GM12878 (cell line): Measurements from ENCODE around the gene RALGAPB. TPM values are rescaled to one million over a fixed set of nuclear protein-coding genes. Genes with fewer than 3 reads are reported as not detected.

Source experiments
- CHD1 ChIP-seq: IDR thresholded peaks from 2 replicates; pipeline ENCODE4 v1.6.1; 2012; ENCODE audit warnings: low read depth, low read length, improper control_type of control experiment
- FOXK2 ChIP-seq: fragments of 450-650 bp; IDR thresholded peaks from 2 replicates; pipeline ENCODE4 v1.6.1; 2017; ENCODE audit warnings: mild to moderate bottlenecking, moderate library complexity
- HCFC1 ChIP-seq: fragments of 150-350 bp; IDR thresholded peaks from 2 replicates; pipeline ENCODE4 v1.6.1; 2014; ENCODE audit warnings: low read length
- HDAC6 ChIP-seq: fragments of 200-600 bp; sonication (generic); IDR thresholded peaks from one replicate; pipeline ENCODE4 v1.8.0; 2017; ENCODE audit warnings: antibody characterized with exemption; ENCODE audit not compliant: unreplicated experiment
- IKZF1 ChIP-seq: fragments of 450-650 bp; conservative IDR thresholded peaks from 2 replicates; pipeline ENCODE4 v1.6.1; 2017; ENCODE audit warnings: antibody characterized with exemption, mild to moderate bottlenecking
- JUNB ChIP-seq: IDR thresholded peaks from 2 replicates; pipeline ENCODE4 v1.6.1; 2016; ENCODE audit warnings: antibody characterized with exemption, mild to moderate bottlenecking
- KAT2A ChIP-seq: conservative IDR thresholded peaks from 2 replicates; pipeline ENCODE4 v1.6.1; 2011; ENCODE audit warnings: low read depth, low read length; ENCODE audit not compliant: control insufficient read depth
- MTA2 ChIP-seq: fragments of 450-650 bp; IDR thresholded peaks from 2 replicates; pipeline ENCODE4 v1.6.1; 2016; ENCODE audit warnings: low read depth, mild to moderate bottlenecking, moderate library complexity
- MXI1 ChIP-seq: fragments of 150-350 bp; IDR thresholded peaks from 2 replicates; pipeline ENCODE4 v1.6.1; 2011; ENCODE audit warnings: low read depth, mild to moderate bottlenecking, inconsistent platforms, low read length, improper control_type of control experiment
- MYC ChIP-seq: IDR thresholded peaks from 2 replicates; pipeline ENCODE4 v1.6.1; 2011; ENCODE audit warnings: mild to moderate bottlenecking, low read length, moderate library complexity, inconsistent platforms; ENCODE audit not compliant: insufficient read depth, insufficient replicate concordance, insufficient read length, severe bottlenecking
- NR2C2 ChIP-seq: IDR thresholded peaks from 2 replicates; pipeline ENCODE4 v1.6.1; 2011; ENCODE audit warnings: borderline replicate concordance, low read depth; ENCODE audit not compliant: control insufficient read depth, insufficient read length
- NRF1 ChIP-seq: conservative IDR thresholded peaks from 2 replicates; pipeline ENCODE4 v1.6.1; 2011; ENCODE audit warnings: mild to moderate bottlenecking, low read depth, low read length, improper control_type of control experiment
- PAX5 ChIP-seq: IDR thresholded peaks from 2 replicates; pipeline ENCODE4 v1.6.1; 2011; ENCODE audit warnings: low read depth, low read length, borderline replicate concordance
- SMAD5 ChIP-seq: IDR thresholded peaks from 2 replicates; pipeline ENCODE4 v1.6.1; 2016; ENCODE audit warnings: antibody characterized with exemption, low read depth
- SPI1 ChIP-seq: IDR thresholded peaks from 2 replicates; pipeline ENCODE4 v1.6.1; 2011; ENCODE audit warnings: low read depth, mild to moderate bottlenecking, low read length, moderate library complexity, borderline replicate concordance; ENCODE audit not compliant: insufficient read depth
- SUPT20H ChIP-seq: IDR thresholded peaks from 2 replicates; pipeline ENCODE4 v1.6.1; 2011; ENCODE audit warnings: low read depth, mild to moderate bottlenecking, low read length, moderate library complexity, borderline replicate concordance; ENCODE audit not compliant: control insufficient read depth
- polyA plus RNA-seq, 11 experiments: library from polyadenylated mRNA; depleted of rRNA in 4 of 11; unstranded in 6 of 11; stranded (reverse) in 5 of 11; fragments of >200 nt; fragmentation: Nextera tagmentation in 4 of 11; fragmentation: Illumina TruSeq in 1 of 11; extraction: Ambion mirVana in 4 of 11; extraction: Trizol in 1 of 11; gene quantifications; 1 replicate in 1 of 11; 2 replicates in 10 of 11; pipeline versions ENCODE4 v1.2.1 to v1.2.3, GENCODE V29; 2011 to 2016; ENCODE audit warnings: inconsistent platforms in 2 of 11, missing spikeins in 2 of 11, low read depth in 1 of 11
- total RNA-seq, 4 experiments: library from RNA; depleted of rRNA in 3 of 4; stranded (reverse); fragments of >200 nt in 3 of 4; fragmentation: Illumina TruSeq in 1 of 4; extraction: Trizol in 1 of 4; gene quantifications; 2 replicates each; pipeline versions ENCODE4 v1.2.1 to v1.2.3, GENCODE V29; 2013 to 2021
- TF ChIP-seq, protein P1 (sequence below): IDR thresholded peaks from 2 replicates; pipeline ENCODE4 v1.6.1; 2012; ENCODE audit warnings: low read depth, low read length, improper control_type of control experiment
- TF ChIP-seq, protein P2 (sequence below): IDR thresholded peaks from 2 replicates; pipeline ENCODE4 v1.6.1; 2011; ENCODE audit warnings: borderline replicate concordance, low read depth, mild to moderate bottlenecking, moderate library complexity, low read length; ENCODE audit not compliant: insufficient read depth, poor library complexity, severe bottlenecking
- TF ChIP-seq, protein P3 (sequence below): fragments of 450-650 bp; IDR thresholded peaks from 2 replicates; pipeline ENCODE4 v1.6.1; 2017; ENCODE audit warnings: mild to moderate bottlenecking, moderate library complexity
- TF ChIP-seq, protein P4 (sequence below): fragments of 450-650 bp; IDR thresholded peaks from 2 replicates; pipeline ENCODE4 v1.6.1; 2017; ENCODE audit warnings: low read depth, mild to moderate bottlenecking, moderate library complexity

RALGAPB gene
- total and polyA plus RNA-seq, 10 of the 15 experiments (the other 5 are each of a cell fraction or from before 2014, with no cell fraction given), result 3.7 to 23.2 (median 15.5) TPM

DNA sequence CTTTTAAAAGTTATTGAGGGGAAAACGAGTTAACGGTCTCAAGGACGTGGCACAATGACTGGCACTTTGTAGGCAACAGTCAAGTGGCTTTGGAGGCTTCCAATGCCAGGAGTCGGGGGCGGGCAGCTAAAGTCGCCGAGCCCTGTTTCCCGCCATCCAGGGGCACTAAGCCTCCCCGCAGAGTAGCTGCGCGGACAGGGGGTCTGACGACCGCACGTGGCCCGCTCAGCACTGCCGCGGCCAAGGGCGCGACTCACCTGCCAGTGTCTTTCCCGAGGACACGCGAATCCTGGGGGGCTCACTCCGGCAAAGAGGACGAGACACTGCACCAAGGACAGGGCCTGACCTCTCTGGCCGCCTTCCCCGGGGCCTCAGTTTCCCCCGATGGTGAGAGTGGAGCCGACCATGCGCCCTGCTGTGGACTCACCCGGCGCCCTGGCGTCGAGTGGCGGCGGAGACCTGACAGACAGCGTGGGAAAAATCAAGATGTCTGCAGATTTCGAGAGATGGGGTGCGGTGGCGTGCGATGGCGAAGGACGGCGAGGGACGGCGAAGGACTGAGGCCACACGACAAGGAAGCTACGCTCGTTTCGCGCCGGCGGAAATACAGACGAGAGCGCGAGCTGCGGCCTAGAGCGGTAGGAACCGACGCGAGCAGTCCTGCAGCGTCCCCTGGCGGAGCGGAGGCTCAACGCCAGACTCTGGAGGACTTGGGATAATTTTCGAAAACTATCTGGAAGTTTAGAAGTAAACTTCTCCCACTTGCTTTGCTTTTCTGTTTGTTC, 37.7 kb upstream of the RALGAPB start, which contains the start of gene SNHG17 (continued):
- TF ChIP-seq JUNB (no peak), PAX5 (peak; percentile 72; the same call in 1 of the 2 replicates), SUPT20H (no peak), CHD1 (no peak; the same call in 1 of the 2 replicates), SPI1 (no peak), MXI1 (peak; percentile 98), MTA2 (peak; percentile 50; the same call in 1 of the 2 replicates), SMAD5 (peak; percentile 98), HCFC1 (peak; percentile 85), NRF1 (peak; percentile 5; the same call in 1 of the 2 replicates), MYC (peak; percentile 100), KAT2A (no peak), HDAC6 (peak; percentile 57), IKZF1 (peak; percentile 89), FOXK2 (peak; percentile 50; the same call in 1 of the 2 replicates), NR2C2 (no peak)
- TF ChIP-seq, protein P1, sequence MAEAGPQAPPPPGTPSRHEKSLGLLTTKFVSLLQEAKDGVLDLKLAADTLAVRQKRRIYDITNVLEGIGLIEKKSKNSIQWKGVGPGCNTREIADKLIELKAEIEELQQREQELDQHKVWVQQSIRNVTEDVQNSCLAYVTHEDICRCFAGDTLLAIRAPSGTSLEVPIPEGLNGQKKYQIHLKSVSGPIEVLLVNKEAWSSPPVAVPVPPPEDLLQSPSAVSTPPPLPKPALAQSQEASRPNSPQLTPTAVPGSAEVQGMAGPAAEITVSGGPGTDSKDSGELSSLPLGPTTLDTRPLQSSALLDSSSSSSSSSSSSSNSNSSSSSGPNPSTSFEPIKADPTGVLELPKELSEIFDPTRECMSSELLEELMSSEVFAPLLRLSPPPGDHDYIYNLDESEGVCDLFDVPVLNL, result peak; percentile 76
- TF ChIP-seq, protein P2, sequence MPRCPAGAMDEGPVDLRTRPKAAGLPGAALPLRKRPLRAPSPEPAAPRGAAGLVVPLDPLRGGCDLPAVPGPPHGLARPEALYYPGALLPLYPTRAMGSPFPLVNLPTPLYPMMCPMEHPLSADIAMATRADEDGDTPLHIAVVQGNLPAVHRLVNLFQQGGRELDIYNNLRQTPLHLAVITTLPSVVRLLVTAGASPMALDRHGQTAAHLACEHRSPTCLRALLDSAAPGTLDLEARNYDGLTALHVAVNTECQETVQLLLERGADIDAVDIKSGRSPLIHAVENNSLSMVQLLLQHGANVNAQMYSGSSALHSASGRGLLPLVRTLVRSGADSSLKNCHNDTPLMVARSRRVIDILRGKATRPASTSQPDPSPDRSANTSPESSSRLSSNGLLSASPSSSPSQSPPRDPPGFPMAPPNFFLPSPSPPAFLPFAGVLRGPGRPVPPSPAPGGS, result peak; percentile 38
- TF ChIP-seq, protein P3, sequence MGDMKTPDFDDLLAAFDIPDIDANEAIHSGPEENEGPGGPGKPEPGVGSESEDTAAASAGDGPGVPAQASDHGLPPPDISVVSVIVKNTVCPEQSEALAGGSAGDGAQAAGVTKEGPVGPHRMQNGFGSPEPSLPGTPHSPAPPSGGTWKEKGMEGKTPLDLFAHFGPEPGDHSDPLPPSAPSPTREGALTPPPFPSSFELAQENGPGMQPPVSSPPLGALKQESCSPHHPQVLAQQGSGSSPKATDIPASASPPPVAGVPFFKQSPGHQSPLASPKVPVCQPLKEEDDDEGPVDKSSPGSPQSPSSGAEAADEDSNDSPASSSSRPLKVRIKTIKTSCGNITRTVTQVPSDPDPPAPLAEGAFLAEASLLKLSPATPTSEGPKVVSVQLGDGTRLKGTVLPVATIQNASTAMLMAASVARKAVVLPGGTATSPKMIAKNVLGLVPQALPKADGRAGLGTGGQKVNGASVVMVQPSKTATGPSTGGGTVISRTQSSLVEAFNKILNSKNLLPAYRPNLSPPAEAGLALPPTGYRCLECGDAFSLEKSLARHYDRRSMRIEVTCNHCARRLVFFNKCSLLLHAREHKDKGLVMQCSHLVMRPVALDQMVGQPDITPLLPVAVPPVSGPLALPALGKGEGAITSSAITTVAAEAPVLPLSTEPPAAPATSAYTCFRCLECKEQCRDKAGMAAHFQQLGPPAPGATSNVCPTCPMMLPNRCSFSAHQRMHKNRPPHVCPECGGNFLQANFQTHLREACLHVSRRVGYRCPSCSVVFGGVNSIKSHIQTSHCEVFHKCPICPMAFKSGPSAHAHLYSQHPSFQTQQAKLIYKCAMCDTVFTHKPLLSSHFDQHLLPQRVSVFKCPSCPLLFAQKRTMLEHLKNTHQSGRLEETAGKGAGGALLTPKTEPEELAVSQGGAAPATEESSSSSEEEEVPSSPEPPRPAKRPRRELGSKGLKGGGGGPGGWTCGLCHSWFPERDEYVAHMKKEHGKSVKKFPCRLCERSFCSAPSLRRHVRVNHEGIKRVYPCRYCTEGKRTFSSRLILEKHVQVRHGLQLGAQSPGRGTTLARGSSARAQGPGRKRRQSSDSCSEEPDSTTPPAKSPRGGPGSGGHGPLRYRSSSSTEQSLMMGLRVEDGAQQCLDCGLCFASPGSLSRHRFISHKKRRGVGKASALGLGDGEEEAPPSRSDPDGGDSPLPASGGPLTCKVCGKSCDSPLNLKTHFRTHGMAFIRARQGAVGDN, result peak; percentile 83
- TF ChIP-seq, protein P4, sequence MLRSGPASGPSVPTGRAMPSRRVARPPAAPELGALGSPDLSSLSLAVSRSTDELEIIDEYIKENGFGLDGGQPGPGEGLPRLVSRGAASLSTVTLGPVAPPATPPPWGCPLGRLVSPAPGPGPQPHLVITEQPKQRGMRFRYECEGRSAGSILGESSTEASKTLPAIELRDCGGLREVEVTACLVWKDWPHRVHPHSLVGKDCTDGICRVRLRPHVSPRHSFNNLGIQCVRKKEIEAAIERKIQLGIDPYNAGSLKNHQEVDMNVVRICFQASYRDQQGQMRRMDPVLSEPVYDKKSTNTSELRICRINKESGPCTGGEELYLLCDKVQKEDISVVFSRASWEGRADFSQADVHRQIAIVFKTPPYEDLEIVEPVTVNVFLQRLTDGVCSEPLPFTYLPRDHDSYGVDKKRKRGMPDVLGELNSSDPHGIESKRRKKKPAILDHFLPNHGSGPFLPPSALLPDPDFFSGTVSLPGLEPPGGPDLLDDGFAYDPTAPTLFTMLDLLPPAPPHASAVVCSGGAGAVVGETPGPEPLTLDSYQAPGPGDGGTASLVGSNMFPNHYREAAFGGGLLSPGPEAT, result peak; percentile 58; the same call in 1 of the 2 replicates
